ENCODE measurements around the gene WWC1.
"Not testable (repeated sequence)": the region's sequence is repeated elsewhere in the genome, so short reads cannot be mapped to it uniquely, and the experiment has no call there.

The WWC1 gene

DNA sequence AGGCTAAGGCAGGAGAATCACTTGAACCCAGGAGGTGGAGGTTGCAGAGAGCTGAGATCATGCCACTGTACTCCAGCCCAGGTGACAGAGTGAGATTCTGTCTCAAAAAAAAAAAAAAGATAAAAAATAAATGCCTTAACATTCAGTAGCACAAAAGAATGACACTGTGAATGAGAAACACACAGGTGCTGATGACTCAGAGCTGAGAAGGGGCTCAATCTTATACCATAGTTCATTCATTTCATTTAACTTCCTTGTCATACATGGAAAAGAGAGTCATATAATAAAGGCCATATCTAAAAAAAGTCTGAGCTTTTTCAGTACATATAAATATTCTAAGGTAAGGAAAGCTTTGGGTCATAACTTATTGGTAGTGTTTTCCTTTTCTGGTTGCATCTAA lies 40.6 kb downstream of the WWC1 start:
- TF ChIP-seq CTCF (conservative IDR thresholded peaks at IDR 0.05; ENCODE audit: low read depth), result no peak
- CTCF ChIA-PET, result no interaction called here
- no peak for DNase-seq (ENCODE audit: low spot score)
- POLR2A ChIA-PET (ENCODE audit: low non-redundant PET), result no interaction called here
- H3K27ac ChIP-seq, result no peak overlapping the region

DNA sequence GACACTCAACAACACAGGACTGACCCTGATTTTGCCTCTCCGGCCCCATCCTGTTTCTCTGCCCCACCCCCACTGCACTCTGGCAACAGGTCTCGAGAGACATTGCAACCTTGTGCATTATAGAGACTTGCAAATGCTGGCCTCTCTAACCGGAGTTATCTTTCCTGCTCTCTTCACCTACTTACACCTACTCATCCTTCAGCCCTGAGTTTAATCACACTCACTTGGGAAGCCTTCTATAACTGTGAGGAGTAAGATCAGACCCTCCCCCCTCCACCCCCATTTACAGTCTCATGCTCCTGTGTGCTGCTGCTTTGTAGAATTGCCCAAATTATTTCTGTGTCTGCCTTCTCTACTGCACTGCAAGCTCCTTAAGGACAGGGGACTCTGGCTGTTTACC lies 42.8 kb downstream of the WWC1 start:
- DNase-seq (ENCODE audit: low spot score), result no peak
- no peak for TF ChIP-seq CTCF (conservative IDR thresholded peaks at IDR 0.05; ENCODE audit: low read depth)
- no peak overlapping the region for H3K27ac ChIP-seq
- CTCF ChIA-PET, result interaction anchor here (0.6 to 0.8 kb wide), 2 partner anchors 30 to 43 kb away, joined by 5 to 8 read pairs; partner anchors contain the start of gene WWC1
- POLR2A ChIA-PET (ENCODE audit: low non-redundant PET), result no interaction called here

DNA sequence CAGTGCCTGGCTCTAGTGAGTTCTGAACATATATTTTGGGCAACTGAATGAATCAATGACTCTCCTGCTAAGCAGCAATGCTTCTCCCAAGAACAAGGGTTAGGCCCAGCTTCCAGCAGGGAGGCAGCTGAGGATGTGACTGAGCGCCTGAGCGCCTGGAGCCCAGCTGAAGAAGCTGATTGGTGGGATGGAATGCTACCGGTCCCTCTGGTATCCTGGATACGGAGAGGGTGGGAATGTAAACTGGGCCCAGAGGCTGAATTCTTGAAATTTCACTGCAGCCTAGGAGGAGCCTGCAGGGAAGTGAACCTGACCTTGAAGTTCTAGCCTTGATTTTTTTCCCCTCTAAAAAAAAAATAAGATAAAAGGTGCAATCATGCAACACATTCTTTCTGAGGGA lies 43.2 kb downstream of the WWC1 start:
- TF ChIP-seq CTCF (conservative IDR thresholded peaks at IDR 0.05; ENCODE audit: low read depth), result no peak
- no peak for DNase-seq (ENCODE audit: low spot score)
- CTCF ChIA-PET, result interaction anchor here (0.7 to 0.8 kb wide), 2 partner anchors 37 to 43 kb away, joined by 4 to 5 read pairs; partner anchors contain the start of gene WWC1
- no peak overlapping the region for H3K27ac ChIP-seq
- POLR2A ChIA-PET (ENCODE audit: low non-redundant PET), result no interaction called here

DNA sequence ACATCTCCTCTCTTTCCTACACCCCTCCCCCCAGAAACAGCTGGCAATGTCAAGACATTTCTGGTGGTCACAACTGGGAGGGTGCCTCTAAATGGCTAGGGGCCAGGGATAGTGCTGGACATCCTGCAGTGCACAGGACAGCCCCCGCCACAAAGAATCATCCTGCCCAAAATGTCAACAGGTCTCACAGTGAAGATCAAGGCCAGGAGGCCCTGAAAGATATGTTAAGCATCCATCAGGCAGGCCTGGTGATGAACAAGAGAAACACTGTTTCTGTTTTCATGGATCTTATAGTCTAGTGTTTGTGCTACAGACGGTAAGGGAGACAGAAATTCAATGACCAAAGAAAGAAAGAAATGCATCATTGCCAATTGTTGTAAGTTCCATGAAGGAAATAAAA lies 45.9 kb downstream of the WWC1 start:
- CTCF ChIA-PET, result interaction anchor here (0.7 kb wide), 1 partner anchor 89 kb away, joined by 3 read pairs; no protein-coding TSS in a partner anchor
- POLR2A ChIA-PET (ENCODE audit: low non-redundant PET), result no interaction called here
- no peak for DNase-seq (ENCODE audit: low spot score)
- no peak for TF ChIP-seq CTCF (conservative IDR thresholded peaks at IDR 0.05; ENCODE audit: low read depth)
- no peak overlapping the region for H3K27ac ChIP-seq

- no peak for TF ChIP-seq CTCF (conservative IDR thresholded peaks at IDR 0.05; ENCODE audit: low read depth)
- CTCF ChIA-PET, result interaction anchor here (0.7 kb wide), 1 partner anchor 274 kb away, joined by 4 read pairs; no protein-coding TSS in a partner anchor
- DNase-seq (ENCODE audit: low spot score), result no peak
- no peak overlapping the region for H3K27ac ChIP-seq
- POLR2A ChIA-PET (ENCODE audit: low non-redundant PET), result no interaction called here
These were observed 47.8 kb downstream of the WWC1 start for GRCh38 chr5:168339109-168339771.

- DNase-seq (ENCODE audit: low spot score); POLR2A ChIA-PET (ENCODE audit: low non-redundant PET); CTCF ChIA-PET: not testable (repeated sequence)
These were observed 48.3 kb downstream of the WWC1 start for GRCh38 chr5:168339772-168340140.

GRCh38 chr5:168340487-168340886 lies 49.0 kb downstream of the WWC1 start:
- DNase-seq (ENCODE audit: low spot score), result no peak
- TF ChIP-seq CTCF (conservative IDR thresholded peaks at IDR 0.05; ENCODE audit: low read depth), result no peak
- no peak overlapping the region for H3K27ac ChIP-seq
- POLR2A ChIA-PET (ENCODE audit: low non-redundant PET), result no interaction called here
- CTCF ChIA-PET, result no interaction called here

More at GRCh38 chr5:168339772-168340140, 48.3 kb downstream of the WWC1 start:
- H3K27ac ChIP-seq, result not testable (repeated sequence)
